SK-N-SH treated with all-trans-retinoic acid at 6 μM for 48 hours (cell line): Measurements from ENCODE around the gene PIGN.

Experiments
- BACH2 ChIP-seq: fragments of 250-450 bp; sonication (Bioruptor Pico); IDR thresholded peaks from 2 replicates; pipeline ENCODE4 v1.9.0; 2021; ENCODE audit warnings: mild to moderate bottlenecking, borderline replicate concordance
- ESRRG ChIP-seq: fragments of 250-450 bp; sonication (Bioruptor Pico); IDR thresholded peaks from 2 replicates; pipeline ENCODE4 v1.6.1; 2021; ENCODE audit warnings: mild to moderate bottlenecking
- GLIS3 ChIP-seq: fragments of 250-450 bp; sonication (Bioruptor Pico); IDR thresholded peaks from 2 replicates; pipeline ENCODE4 v1.5.0; 2020; ENCODE audit warnings: mild to moderate bottlenecking, moderate library complexity
- PPARA ChIP-seq: fragments of 250-450 bp; sonication (Bioruptor Pico); IDR thresholded peaks from 2 replicates; pipeline ENCODE4 v1.5.0; 2020; ENCODE audit warnings: mild to moderate bottlenecking, borderline replicate concordance
- RARB ChIP-seq: fragments of 250-450 bp; sonication (Bioruptor Pico); IDR thresholded peaks from 2 replicates; pipeline ENCODE4 v1.8.0; 2021; ENCODE audit warnings: mild to moderate bottlenecking, moderate library complexity
- SNAI2 ChIP-seq: fragments of 250-450 bp; sonication (Bioruptor Pico); IDR thresholded peaks from 2 replicates; pipeline ENCODE4 v1.5.0; 2020; ENCODE audit warnings: mild to moderate bottlenecking, moderate library complexity
- TCF4 ChIP-seq: fragments of 250-450 bp; sonication (Bioruptor Pico); IDR thresholded peaks from 2 replicates; pipeline ENCODE4 v1.8.0; 2021; ENCODE audit warnings: mild to moderate bottlenecking, moderate library complexity, borderline replicate concordance
- TOX ChIP-seq: fragments of 250-450 bp; sonication (Bioruptor Pico); IDR thresholded peaks from 2 replicates; pipeline ENCODE4 v1.8.0; 2021; ENCODE audit warnings: mild to moderate bottlenecking, moderate library complexity, borderline replicate concordance
- ZC3H10 ChIP-seq: fragments of 250-450 bp; sonication (Bioruptor Pico); IDR thresholded peaks from 2 replicates; pipeline ENCODE4 v1.5.1; 2021; ENCODE audit warnings: mild to moderate bottlenecking, moderate library complexity
- ZFP3 ChIP-seq: fragments of 250-450 bp; sonication (Bioruptor Pico); IDR thresholded peaks from 2 replicates; pipeline ENCODE4 v1.5.0; 2020; ENCODE audit warnings: mild to moderate bottlenecking, moderate library complexity
- TF ChIP-seq, protein P1 (sequence below): fragments of 250-450 bp; sonication (Bioruptor Pico); IDR thresholded peaks from 2 replicates; pipeline ENCODE4 v1.8.0; 2020; ENCODE audit warnings: mild to moderate bottlenecking, moderate library complexity, borderline replicate concordance
- TF ChIP-seq, protein P2 (sequence below): fragments of 250-450 bp; sonication (Bioruptor Pico); IDR thresholded peaks from 2 replicates; pipeline ENCODE4 v1.5.1; 2020; ENCODE audit warnings: low read depth, mild to moderate bottlenecking, moderate library complexity
- TF ChIP-seq, protein P3 (sequence below): fragments of 250-450 bp; sonication (Bioruptor Pico); IDR thresholded peaks from 2 replicates; pipeline ENCODE4 v1.8.0; 2021; ENCODE audit warnings: low read depth, mild to moderate bottlenecking, moderate library complexity, borderline replicate concordance

DNA sequence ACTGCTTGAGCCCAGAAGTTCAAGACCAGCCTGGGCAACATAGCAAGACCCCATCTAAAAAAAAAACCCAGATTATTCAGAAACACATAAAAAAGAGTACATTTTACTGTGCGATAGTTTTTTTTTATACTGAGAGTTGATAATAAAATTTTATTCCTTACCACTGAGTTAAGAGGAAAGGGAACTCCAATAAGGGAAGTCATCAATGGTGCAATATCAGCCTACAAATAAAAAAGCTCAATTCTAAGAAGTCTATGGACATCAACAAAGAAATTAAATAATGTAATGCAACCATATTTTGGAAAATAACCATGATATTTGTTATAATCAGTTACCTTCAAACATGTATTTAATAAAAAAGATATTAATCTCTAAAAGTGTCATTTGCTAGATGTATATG, 46.6 kb downstream of the PIGN start:
- no peak for TF ChIP-seq ZC3H10 (CRISPR knock-in tag)
- TF ChIP-seq ESRRG (CRISPR knock-in tag) = no peak
- TF ChIP-seq, protein P1, sequence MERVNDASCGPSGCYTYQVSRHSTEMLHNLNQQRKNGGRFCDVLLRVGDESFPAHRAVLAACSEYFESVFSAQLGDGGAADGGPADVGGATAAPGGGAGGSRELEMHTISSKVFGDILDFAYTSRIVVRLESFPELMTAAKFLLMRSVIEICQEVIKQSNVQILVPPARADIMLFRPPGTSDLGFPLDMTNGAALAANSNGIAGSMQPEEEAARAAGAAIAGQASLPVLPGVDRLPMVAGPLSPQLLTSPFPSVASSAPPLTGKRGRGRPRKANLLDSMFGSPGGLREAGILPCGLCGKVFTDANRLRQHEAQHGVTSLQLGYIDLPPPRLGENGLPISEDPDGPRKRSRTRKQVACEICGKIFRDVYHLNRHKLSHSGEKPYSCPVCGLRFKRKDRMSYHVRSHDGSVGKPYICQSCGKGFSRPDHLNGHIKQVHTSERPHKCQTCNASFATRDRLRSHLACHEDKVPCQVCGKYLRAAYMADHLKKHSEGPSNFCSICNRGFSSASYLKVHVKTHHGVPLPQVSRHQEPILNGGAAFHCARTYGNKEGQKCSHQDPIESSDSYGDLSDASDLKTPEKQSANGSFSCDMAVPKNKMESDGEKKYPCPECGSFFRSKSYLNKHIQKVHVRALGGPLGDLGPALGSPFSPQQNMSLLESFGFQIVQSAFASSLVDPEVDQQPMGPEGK (CRISPR knock-in tag) = no peak
- TF ChIP-seq BACH2 (CRISPR knock-in tag) = no peak
- TF ChIP-seq, protein P2, sequence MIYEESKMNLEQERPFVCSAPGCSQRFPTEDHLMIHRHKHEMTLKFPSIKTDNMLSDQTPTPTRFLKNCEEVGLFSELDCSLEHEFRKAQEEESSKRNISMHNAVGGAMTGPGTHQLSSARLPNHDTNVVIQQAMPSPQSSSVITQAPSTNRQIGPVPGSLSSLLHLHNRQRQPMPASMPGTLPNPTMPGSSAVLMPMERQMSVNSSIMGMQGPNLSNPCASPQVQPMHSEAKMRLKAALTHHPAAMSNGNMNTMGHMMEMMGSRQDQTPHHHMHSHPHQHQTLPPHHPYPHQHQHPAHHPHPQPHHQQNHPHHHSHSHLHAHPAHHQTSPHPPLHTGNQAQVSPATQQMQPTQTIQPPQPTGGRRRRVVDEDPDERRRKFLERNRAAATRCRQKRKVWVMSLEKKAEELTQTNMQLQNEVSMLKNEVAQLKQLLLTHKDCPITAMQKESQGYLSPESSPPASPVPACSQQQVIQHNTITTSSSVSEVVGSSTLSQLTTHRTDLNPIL (CRISPR knock-in tag) = no peak
- TF ChIP-seq ZFP3 = no peak
- TF ChIP-seq GLIS3 (CRISPR knock-in tag) = no peak
- TF ChIP-seq TOX = no peak
- TF ChIP-seq PPARA (CRISPR knock-in tag) = no peak
- no peak for TF ChIP-seq SNAI2 (CRISPR knock-in tag)
- no peak for TF ChIP-seq TCF4 (CRISPR knock-in tag)
- TF ChIP-seq, protein P3, sequence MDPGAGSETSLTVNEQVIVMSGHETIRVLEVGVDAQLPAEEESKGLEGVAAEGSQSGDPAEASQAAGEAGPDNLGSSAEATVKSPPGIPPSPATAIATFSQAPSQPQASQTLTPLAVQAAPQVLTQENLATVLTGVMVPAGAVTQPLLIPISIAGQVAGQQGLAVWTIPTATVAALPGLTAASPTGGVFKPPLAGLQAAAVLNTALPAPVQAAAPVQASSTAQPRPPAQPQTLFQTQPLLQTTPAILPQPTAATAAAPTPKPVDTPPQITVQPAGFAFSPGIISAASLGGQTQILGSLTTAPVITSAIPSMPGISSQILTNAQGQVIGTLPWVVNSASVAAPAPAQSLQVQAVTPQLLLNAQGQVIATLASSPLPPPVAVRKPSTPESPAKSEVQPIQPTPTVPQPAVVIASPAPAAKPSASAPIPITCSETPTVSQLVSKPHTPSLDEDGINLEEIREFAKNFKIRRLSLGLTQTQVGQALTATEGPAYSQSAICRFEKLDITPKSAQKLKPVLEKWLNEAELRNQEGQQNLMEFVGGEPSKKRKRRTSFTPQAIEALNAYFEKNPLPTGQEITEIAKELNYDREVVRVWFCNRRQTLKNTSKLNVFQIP = no peak
- no peak for TF ChIP-seq RARB (CRISPR knock-in tag)
